ENCODE measurements around the gene SLC3A2. TPM values are rescaled to one million over a fixed set of nuclear protein-coding genes. Genes with fewer than 3 reads are reported as not detected.
"Not testable (repeated sequence)": the region's sequence is repeated elsewhere in the genome, so short reads cannot be mapped to it uniquely, and the experiment has no call there.

Gene SLC3A2
- total and polyA plus RNA-seq, 2 donors (not counting 1 experiment from before 2014, with no cell fraction given): 91.2 to 441 TPM

- Histone ChIP-seq H3K4me3 (replicated peaks in 1 of 4; ENCODE audit: control extremely low read depth in 1 of 4, insufficient read depth in 1 of 4, low read depth in 3 of 4, low read length in 4 of 4) (peak within 1 kb of the TSS; percentile 75 to 94 (median 90)), H3K36me3 (ENCODE audit: control insufficient read depth, insufficient read depth, low read length) (peaks cover 14% of the 10 kb centered on the region), H3K79me2 (ENCODE audit: control insufficient read depth, insufficient read depth, low read length) (peaks cover 20% of the 10 kb centered on the region), H3K27ac (ENCODE audit: insufficient read depth, low read length) (peak within 1 kb of the TSS; percentile 79), H3K9ac (ENCODE audit: insufficient read depth, low read length) (peak within 1 kb of the TSS; percentile 89), H3K4me2 (ENCODE audit: extremely low read depth, insufficient read depth, low read length) (peak within 1 kb of the TSS; percentile 88), H4K20me1 (ENCODE audit: control insufficient read depth, extremely low read depth, insufficient read depth, low read length) (no peaks in the 10 kb centered on the region), H3K4me1 (ENCODE audit: control insufficient read depth, extremely low read depth, insufficient read depth, low read length) (peaks cover 5% of the 10 kb centered on the region), H2AFZ (ENCODE audit: low read length) (no peak within 1 kb of the TSS), H3K9me3 (ENCODE audit: control insufficient read depth, insufficient read depth, low read depth, low read length) (no peaks in the 10 kb centered on the region), H3K27me3 (ENCODE audit: control insufficient read depth, insufficient read depth, low read length) (no peaks in the 10 kb centered on the region)
- TF ChIP-seq EZH2 (IDR thresholded peaks at IDR 0.05; ENCODE audit: low read length, missing control alignments): no peak
- no peak for TF ChIP-seq CTCF (conservative IDR thresholded peaks at IDR 0.05 in 1 of 2, IDR thresholded peaks at IDR 0.05 in 1 of 2; ENCODE audit: low read depth in 1 of 2, low read length in 2 of 2)
- peak; percentile 91 to 92 for DNase-seq (ENCODE audit: low read depth in 2 of 2)
Observed at GRCh38 chr11:62839050-62839945, 41.4 kb upstream of the SLC3A2 start, which contains the start of gene WDR74. TSS of gene WDR74 (minus strand) at chr11:62839590. CDS start at chr11:62839570, 20 bp downstream.

- peak overlapping the region; percentile 79 for H3K27ac ChIP-seq (ENCODE audit: insufficient read depth, low read length)
- H3K36me3 ChIP-seq (ENCODE audit: control insufficient read depth, insufficient read depth, low read length); H3K4me1 ChIP-seq (ENCODE audit: control insufficient read depth, extremely low read depth, insufficient read depth, low read length); H4K20me1 ChIP-seq (ENCODE audit: control insufficient read depth, extremely low read depth, insufficient read depth, low read length); H3K27me3 ChIP-seq (ENCODE audit: control insufficient read depth, insufficient read depth, low read length); H3K9me3 ChIP-seq (ENCODE audit: control insufficient read depth, insufficient read depth, low read depth, low read length); H2AFZ ChIP-seq (ENCODE audit: low read length): not testable (repeated sequence)
- H3K9ac ChIP-seq (ENCODE audit: insufficient read depth, low read length): peak overlapping the region; percentile 21
- peak overlapping the region; percentile 59 for H3K4me2 ChIP-seq (ENCODE audit: extremely low read depth, insufficient read depth, low read length)
- DNase-seq (ENCODE audit: low read depth in 2 of 2): peak in 1 of 2 donors; percentile 69
- peak overlapping the region; percentile 9 to 94 (median 53) for H3K4me3 ChIP-seq (replicated peaks in 1 of 4; ENCODE audit: control extremely low read depth in 1 of 4, insufficient read depth in 1 of 4, low read depth in 3 of 4, low read length in 4 of 4)
- H3K79me2 ChIP-seq (ENCODE audit: control insufficient read depth, insufficient read depth, low read length): peaks cover 20% of the 10 kb centered on the region
Observed at GRCh38 chr11:62840721-62841360, 39.9 kb upstream of the SLC3A2 start.

GRCh38 chr11:62841361-62842170 lies 39.1 kb upstream of the SLC3A2 start:
- Histone ChIP-seq H3K4me1 (ENCODE audit: control insufficient read depth, extremely low read depth, insufficient read depth, low read length) (peaks cover 5% of the 10 kb centered on the region), H3K9ac (ENCODE audit: insufficient read depth, low read length) (peak overlapping the region; percentile 74)
- TF ChIP-seq CTCF (conservative IDR thresholded peaks at IDR 0.05 in 1 of 2, IDR thresholded peaks at IDR 0.05 in 1 of 2; ENCODE audit: low read depth in 1 of 2, low read length in 2 of 2) (no peak), EZH2 (IDR thresholded peaks at IDR 0.05; ENCODE audit: low read length, missing control alignments) (no peak)

More at GRCh38 chr11:62841361-62842170, 39.1 kb upstream of the SLC3A2 start:
- no peak overlapping the region for H2AFZ ChIP-seq (ENCODE audit: low read length)
- H3K9me3 ChIP-seq (ENCODE audit: control insufficient read depth, insufficient read depth, low read depth, low read length): no peaks in the 10 kb centered on the region
- no peaks in the 10 kb centered on the region for H3K27me3 ChIP-seq (ENCODE audit: control insufficient read depth, insufficient read depth, low read length)
- no peaks in the 10 kb centered on the region for H4K20me1 ChIP-seq (ENCODE audit: control insufficient read depth, extremely low read depth, insufficient read depth, low read length)
- H3K27ac ChIP-seq (ENCODE audit: insufficient read depth, low read length): peak overlapping the region; percentile 97
- peaks cover under 1% of the 10 kb centered on the region for H3K36me3 ChIP-seq (ENCODE audit: control insufficient read depth, insufficient read depth, low read length)
- H3K4me2 ChIP-seq (ENCODE audit: extremely low read depth, insufficient read depth, low read length): peak overlapping the region; percentile 72
- H3K79me2 ChIP-seq (ENCODE audit: control insufficient read depth, insufficient read depth, low read length): peaks cover 18% of the 10 kb centered on the region
- peak; percentile 100 for DNase-seq (ENCODE audit: low read depth in 2 of 2)
- peak overlapping the region; percentile 0 to 93 (median 25) for H3K4me3 ChIP-seq (replicated peaks in 1 of 4; ENCODE audit: control extremely low read depth in 1 of 4, insufficient read depth in 1 of 4, low read depth in 3 of 4, low read length in 4 of 4)

All from fibroblast of lung (primary cell).